GM12865 (cell line): ENCODE results near the gene MRM2.
A peak's percentile ranks its signal among the peaks of the same experiment; 100 is the strongest.

Experiments
- DNase-seq: peaks from one replicate; pipeline ENCODE4 v3.0.0; 2010; ENCODE audit warnings: low read depth
- H3K4me3 ChIP-seq: 2 replicates; pipeline ENCODE4 v1.5.1; 2011; ENCODE audit warnings: mild to moderate bottlenecking, low read depth, low read length, control low read depth
- TF ChIP-seq, protein P1 (sequence below): IDR thresholded peaks from 2 replicates; pipeline ENCODE4 v1.5.1; 2011; ENCODE audit warnings: low read length, control low read depth, low read depth, inconsistent platforms; ENCODE audit not compliant: insufficient read depth; ENCODE audit errors: missing control alignments

MRM2 gene

DNA sequence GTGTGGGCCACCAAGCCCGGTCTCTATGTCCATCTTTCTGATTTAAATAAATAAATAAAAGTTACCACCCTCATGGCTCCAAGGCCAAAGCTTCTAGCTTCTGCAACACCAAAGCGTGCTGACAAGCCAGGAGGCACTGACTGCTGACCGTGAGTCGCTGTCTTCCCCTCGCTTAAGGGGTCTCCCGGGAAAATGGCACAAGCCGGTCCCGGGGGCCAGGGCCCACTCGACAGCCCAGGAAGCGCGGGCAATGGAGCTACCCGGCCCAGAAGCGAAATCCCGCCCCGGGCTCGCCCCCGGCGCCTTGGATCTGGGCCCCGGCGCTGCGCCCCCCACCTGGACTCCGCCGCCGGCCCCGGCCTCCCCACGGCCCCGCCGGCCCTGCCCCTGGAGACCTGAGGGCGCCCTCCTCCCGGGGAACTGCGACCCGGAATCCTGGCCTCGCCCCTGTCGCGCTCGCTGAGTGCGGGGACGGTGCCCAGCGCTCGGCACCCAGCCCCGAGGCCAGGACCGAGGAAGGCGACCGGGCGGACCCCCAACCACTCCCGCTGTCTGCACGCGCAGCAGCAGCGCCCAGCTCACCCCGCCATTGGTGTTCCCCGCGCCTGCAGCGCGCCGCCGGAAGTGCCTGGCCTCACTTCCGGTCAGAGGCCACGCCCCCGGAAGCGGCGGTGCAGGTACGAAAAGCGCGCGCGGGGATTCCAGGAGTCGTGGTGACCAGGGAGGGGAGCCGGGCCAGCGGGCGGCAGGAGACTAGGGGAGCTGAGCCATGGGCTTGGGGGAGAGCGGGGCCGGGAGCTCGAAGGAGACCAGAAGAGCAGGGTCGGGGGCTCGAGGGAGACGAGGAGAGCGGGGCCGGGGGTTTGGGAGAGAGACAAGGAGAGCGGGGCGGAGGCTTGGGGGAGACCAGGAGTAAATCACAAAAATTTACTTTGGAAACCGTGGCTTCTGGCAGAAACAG is at the start of gene MRM2, which contains the start of gene NUDT1:
TSS of gene MRM2 (minus strand) at position 626 of the 961 bp plus-strand sequence. CDS start at position 590, 36 bp downstream.
TSS of gene NUDT1 (plus strand) at position 647 of the 961 bp plus-strand sequence. CDS start 2,349 bp downstream, outside the sequence.
- TF ChIP-seq, protein P1, sequence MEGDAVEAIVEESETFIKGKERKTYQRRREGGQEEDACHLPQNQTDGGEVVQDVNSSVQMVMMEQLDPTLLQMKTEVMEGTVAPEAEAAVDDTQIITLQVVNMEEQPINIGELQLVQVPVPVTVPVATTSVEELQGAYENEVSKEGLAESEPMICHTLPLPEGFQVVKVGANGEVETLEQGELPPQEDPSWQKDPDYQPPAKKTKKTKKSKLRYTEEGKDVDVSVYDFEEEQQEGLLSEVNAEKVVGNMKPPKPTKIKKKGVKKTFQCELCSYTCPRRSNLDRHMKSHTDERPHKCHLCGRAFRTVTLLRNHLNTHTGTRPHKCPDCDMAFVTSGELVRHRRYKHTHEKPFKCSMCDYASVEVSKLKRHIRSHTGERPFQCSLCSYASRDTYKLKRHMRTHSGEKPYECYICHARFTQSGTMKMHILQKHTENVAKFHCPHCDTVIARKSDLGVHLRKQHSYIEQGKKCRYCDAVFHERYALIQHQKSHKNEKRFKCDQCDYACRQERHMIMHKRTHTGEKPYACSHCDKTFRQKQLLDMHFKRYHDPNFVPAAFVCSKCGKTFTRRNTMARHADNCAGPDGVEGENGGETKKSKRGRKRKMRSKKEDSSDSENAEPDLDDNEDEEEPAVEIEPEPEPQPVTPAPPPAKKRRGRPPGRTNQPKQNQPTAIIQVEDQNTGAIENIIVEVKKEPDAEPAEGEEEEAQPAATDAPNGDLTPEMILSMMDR: no peak
- DNase-seq: peak; percentile 90
- H3K4me3 ChIP-seq: peak within 1 kb of the TSS; percentile 98

DNA sequence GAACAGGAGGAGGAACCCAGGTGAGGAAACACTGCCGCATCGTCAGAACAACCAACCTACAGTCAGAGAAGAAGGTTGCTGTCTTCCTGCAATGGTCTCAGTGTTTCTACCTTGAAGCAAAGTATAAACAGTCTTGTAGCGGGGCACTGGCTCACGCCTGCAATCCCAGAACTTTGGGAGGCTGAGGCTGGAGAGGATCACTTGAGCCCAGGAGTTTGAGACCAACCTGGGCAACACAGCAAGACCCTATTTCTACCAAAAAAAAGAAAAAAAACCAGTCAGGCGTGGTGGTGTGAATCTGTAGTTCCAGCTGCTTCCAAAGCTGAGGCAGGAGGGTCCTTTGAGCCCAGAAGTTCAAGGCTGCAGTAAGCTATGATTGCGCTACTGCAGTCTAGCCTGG is 48.9 kb upstream of the MRM2 start:
- DNase-seq: no peak
- H3K4me3 ChIP-seq: no peak overlapping the region
- TF ChIP-seq, protein P1: no peak

DNA sequence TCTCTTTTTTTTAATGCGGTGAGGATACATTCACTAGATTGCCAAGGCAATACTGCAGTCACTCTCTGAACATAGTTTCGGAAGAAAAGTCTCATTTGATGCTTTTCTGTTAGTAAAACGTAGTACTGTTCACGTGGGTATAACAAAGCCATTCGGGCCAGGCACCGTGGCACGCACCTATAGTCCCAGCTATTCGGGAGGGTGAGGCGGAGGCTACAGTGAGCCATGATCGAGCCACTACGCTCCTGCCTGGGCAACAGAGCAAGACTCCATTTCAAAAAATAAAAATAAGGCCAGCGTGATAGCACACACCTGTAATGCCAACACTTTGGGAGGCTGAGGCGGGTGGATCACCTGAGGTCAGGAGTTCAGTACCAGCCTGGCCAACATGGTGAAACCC is 47.6 kb upstream of the MRM2 start:
- H3K4me3 ChIP-seq: no peak overlapping the region
- DNase-seq: no peak
- TF ChIP-seq, protein P1: no peak

DNA sequence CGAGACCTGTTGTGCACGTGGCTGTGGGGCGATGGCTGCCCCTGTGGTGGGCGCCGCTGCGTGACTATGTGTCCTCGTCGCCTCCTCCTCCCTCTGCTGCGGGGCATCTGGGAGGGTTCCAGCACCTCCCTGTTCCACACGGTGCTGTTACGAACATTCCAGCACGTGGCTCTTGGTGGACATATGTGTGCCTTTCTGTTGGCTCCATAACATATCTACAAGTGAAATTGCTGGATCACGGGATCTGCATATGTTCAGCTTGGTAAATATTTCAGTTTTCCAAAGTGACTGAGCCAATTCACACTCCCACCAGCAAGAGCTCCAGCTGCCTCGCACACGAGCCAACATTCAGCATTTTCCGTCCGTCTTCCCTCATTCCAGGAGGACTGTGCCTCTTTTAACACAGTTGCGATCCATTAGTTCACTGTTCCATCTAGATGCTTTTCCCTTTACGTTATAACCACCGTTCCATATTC is 47.1 kb upstream of the MRM2 start:
- TF ChIP-seq, protein P1: no peak

DNA sequence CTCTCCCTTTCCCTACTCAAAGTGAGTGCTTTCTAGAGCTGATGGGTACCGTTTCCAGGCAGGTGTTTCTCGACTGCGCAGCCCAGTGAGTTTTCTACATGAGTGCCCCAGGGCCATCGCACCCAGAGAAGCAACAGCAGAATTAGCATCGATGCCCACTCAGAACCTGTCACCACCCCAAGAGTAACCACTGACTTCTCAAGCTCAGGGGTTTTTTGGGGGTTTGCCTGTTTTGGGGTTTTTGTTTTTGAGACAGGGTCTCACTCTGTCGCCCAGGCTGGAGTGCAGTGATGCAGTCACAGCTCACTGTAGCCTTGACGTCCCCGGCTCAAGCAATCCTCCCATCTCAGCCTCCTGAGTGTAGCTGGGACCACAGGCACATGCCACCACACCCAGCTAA is 46.5 kb upstream of the MRM2 start:
- TF ChIP-seq, protein P1: no peak
- no peak overlapping the region for H3K4me3 ChIP-seq
- peak; percentile 78 for DNase-seq

More for the DNA sequence above, 47.1 kb upstream of the MRM2 start:
- DNase-seq: no peak
- no peak overlapping the region for H3K4me3 ChIP-seq

DNA sequence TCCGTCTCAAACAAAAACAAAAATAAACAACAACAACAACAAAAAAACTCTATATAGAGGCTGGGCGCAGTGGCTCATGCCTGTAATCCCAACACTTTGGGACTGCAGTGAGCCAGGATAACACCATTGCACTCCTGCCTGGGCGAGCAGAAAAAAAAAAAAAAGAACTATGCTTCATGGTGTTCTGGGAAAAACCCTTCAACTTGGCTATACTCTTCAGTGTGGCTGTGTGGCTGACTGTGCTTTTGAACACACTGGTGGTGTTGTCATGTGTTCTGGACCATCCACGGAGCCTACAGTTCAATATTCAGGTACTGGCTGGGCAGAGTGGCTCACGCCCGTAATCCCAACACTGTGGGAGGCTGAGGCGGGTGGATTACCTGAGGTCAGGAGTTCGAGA is 45.7 kb upstream of the MRM2 start:
- peak; percentile 30 for DNase-seq
- TF ChIP-seq, protein P1: no peak
- no peak overlapping the region for H3K4me3 ChIP-seq
